Transverse colon (tissue), 4 donors: ENCODE data around the gene SYNGR2.
A peak's percentile ranks its signal among the peaks of the same experiment; 100 is the strongest.

Experiments
- CTCF ChIP-seq, 5 experiments: fragments of 200-600 bp in 3 of 5; fragments of 450-650 bp in 2 of 5; sonication (generic) in 3 of 5; IDR thresholded peaks; 1 replicate in 2 of 5; 2 replicates in 3 of 5; pipeline ENCODE4 v1.5.1; 2016 to 2017; ENCODE audit warnings: antibody characterized with exemption in 5 of 5, inconsistent platforms in 3 of 5, mild to moderate bottlenecking in 2 of 5, moderate library complexity in 1 of 5
- EP300 ChIP-seq: sonication (generic); formaldehyde crosslinking; IDR thresholded peaks from one replicate; pipeline ENCODE4 v1.6.1; 2017; ENCODE audit warnings: antibody characterized with exemption, low read depth
- POLR2A ChIP-seq: fragments of 450-650 bp; IDR thresholded peaks from one replicate; pipeline ENCODE4 v1.6.1; 2016; ENCODE audit warnings: antibody characterized with exemption, mild to moderate bottlenecking, moderate library complexity
- POLR2AphosphoS5 ChIP-seq, 3 donors: sonication (generic); formaldehyde crosslinking; IDR thresholded peaks; one replicate each; pipeline ENCODE4 v1.6.1; 2016; ENCODE audit warnings: antibody characterized with exemption in 3 of 3

- TF ChIP-seq CTCF (IDR thresholded peaks at IDR 0.05) (no peak), POLR2A (peak; percentile 58), EP300 (no peak), POLR2AphosphoS5 (IDR thresholded peaks at IDR 0.05) (peak; percentile 67 to 94 (median 93))
Observed at GRCh38 chr17:78168242-78168902, at the start of gene SYNGR2.
